ENCODE results near the gene RALGDS.
"Not testable (repeated sequence)": the region's sequence is repeated elsewhere in the genome, so short reads cannot be mapped to it uniquely, and the experiment has no call there.

Gene RALGDS

GRCh38 chr9:133103987-133104505 is 17.0 kb downstream of the RALGDS start:
- DNase-seq, result no peak

- DNase-seq, result peak; percentile 50
These were observed 17.7 kb downstream of the RALGDS start for GRCh38 chr9:133103183-133103986.

GRCh38 chr9:133102190-133103021 is 18.6 kb downstream of the RALGDS start:
- no peak for DNase-seq

DNA sequence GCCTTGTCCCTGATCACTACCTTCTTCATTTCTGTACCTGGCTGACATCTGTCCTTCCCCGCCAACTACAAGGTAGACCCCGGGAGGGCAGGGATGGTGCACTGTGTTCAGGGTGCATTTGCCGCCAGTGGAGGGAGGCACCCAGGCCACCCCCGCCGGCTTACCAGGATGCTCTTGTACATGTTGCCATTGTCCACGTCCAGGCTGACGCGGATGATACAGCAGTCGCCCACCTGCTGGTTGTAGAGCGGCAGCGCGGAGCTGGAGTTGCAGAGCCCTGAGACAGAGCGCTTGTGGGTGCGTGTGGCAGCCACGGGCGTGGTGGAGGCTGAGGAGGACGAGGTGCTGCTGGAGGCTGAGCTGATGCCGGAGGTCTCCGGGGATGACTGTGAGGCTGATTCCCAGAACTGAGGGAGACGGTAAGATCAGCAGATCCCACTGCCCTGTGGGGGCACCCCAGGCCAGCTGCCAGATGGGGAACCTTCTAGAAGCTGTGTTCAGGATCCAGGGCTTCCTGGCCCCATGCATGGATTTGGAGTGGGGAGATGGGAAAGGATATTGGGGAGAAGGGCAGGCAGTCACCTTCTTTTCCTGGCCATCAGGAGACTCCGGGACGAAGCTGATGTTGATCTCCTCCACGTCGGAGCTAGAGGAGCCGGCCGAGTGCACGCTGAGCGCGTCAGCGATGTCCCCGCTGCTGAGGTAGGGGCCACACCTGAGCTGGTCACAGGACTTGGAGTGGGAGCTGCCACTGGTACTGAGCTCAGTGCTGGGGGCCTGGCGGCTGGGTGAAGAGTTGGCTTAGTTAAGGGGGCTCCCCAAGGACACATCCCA is 19.5 kb downstream of the RALGDS start:
- DNase-seq, result no peak

DNA sequence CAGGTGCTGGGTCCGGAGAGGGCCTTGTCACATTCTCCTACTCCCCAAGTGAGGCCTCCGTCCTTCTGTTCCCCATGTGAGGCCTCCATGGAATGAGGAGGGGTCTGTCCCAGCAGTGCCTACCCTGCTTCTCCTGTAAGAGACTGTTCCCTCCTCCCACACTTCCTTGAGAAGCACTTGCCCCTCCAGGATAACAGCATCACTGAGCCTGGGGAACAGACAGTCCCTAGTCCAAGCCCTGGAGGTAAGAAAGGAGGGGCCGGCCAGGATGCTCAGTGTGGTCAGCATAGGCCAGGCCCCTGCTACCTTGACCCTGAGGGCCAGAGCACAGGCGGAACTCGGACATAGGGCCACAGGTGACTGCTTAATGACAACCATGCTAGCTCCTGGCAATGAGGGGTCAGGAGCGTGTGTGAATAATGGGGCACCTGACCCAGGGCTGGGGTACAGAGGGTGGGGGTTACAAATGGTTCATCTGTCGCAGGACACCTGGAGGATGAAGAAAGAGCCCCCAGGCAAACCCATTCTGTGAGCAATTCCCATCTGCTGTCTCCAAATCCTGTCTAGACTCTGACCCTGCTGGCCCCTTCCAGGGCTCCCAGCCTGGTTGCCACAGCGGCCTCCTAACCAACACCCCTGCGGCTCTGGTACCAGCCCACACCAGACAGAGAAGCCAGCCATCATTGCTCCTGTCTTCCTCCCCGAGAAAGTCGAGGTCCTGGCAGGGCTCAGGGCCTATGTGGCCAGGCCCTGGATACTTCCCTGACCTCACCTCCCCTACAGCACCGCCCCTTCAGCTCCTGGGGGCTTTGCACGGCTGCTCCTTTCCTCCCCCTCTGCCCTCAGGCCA is 20.3 kb downstream of the RALGDS start:
- DNase-seq, result no peak

DNA sequence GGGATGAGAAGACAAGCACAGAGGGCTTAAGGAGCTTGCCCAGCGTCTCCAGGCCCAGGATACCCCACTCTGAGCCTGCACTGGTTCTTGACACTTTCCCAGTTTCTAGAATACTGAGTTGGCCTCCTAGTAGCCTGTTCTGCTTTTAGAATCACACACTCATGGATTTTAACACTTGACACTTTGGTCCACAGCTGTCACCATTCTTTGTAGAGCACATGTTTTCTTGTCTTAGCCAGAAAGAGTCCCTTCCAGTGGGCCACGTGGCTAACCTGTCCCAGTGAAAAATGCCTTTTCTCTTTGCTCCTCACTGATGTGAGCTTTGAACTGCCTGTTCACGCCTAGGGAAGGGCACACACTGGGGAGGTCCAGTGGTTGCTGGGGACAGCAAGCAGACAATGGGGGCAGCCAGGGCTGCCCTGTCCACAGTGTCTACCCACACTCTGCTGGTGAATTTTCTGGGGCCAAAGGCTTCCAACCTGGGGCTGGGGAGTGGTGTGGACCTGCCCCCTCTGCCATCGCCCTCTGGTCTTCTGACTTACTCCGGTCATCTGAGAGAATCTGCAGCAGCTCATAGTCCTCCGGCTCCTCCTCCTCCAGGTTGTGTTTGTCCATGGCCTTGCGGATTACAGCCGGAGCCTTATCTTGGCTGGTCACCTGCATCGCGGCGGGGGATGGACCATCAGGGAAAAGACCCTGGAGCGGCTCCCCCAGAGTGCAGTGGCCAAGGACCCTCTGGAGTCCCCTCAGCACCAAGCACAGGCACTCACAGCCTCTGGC is 21.1 kb downstream of the RALGDS start:
- no peak for DNase-seq

DNA sequence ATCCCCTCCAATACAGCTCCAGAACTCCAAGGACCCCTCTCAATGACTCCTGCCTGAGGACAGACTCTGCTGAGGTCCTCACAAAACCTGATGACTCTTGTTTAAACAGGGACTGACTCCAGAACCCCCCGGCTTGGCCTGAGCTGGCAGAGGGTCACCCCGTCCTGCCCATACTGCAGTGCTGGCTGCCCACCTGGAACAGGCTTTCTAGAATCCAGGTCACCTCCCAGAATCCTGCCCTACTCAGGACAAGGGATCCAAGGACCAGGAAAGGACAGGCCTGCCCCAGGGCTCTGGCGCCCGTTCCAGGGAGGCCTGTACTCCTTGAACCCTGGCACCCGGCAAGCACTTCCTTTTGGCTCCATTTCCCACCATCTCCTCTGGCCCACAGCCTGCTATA is 22.2 kb downstream of the RALGDS start:
- DNase-seq, result no peak

GRCh38 chr9:133098104-133098754 is 22.8 kb downstream of the RALGDS start:
- DNase-seq, result no peak

DNA sequence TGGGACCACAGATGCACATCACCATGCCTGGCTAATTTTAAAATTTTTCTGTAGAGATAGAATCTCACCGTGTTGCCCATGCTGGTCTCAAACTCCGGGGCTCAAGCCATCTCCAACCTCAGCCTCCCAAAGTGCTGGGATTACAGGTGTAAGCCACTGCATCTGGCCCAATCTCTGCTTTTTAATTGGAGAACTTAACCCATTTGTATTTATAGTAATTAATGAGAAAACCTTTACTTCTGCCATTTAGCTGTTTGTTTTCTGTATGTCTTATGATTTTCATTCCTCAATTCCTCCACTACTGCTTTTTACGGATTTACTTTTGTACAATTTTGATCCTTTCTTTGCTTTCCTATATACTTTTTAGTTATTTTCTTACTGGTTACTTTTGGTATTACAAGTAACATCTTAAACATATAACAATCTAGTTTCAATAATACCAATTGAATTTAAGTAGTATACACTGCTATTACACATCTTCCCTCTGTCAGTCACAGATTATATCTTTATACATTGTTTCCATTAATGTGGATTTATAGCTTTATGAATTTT is 26.1 kb downstream of the RALGDS start:
- no peak for DNase-seq

- not testable (repeated sequence) for DNase-seq
These were observed 26.7 kb downstream of the RALGDS start for GRCh38 chr9:133094351-133094750.

DNA sequence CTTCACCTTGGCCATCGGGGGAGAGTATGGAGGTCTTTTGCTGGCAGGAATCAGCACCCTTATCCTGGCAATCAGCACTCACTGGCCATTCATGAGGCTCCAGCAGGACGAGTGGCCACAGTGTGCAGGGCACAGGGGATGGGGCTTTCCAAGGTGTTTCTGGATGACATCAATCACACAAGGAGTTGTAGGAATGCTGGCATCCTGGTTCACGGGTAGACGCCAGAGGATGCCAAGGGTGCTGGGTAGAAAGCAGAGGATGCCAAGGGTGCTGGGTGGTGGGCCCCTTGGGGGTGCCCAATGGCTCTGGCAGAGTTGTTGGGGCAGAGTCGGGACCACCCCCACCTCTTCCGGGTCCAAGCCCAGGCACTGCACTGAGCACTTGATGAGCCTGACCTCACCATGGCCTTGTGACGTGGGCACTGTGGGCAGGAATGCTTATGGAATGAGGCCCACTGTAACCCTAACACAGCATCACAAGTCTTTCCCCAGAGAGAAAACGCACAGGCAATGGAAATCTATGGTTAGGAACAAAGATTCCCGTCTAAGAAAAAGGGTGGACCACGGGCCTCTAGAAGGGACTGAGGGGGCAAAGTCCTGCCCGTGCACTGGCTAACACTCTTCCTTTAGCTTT is 30.2 kb downstream of the RALGDS start:
- DNase-seq, result no peak

DNA sequence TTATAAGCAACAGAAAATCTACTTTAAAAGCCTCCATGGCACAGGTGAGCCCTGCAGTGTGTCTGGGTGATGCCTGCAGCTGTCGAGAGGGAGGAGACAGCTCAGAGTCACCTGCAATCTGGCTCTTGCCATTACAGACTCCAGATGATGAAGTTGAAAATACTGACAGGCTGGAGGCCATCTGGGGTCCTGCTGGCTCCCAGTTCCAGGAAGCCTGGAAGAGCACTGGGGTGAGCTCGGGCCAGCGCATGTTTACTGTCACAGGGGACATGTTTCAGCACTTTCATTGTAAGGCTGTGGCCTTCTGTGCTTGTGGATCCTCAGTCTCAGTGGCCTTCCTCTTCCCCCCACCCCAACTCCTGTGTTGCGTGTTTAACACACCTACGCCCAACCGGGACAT is 30.9 kb downstream of the RALGDS start:
- no peak for DNase-seq

GRCh38 chr9:133089271-133089671 is 31.8 kb downstream of the RALGDS start:
- DNase-seq, result no peak

- no peak for DNase-seq
These were observed 32.3 kb downstream of the RALGDS start for GRCh38 chr9:133088756-133089155.

DNA sequence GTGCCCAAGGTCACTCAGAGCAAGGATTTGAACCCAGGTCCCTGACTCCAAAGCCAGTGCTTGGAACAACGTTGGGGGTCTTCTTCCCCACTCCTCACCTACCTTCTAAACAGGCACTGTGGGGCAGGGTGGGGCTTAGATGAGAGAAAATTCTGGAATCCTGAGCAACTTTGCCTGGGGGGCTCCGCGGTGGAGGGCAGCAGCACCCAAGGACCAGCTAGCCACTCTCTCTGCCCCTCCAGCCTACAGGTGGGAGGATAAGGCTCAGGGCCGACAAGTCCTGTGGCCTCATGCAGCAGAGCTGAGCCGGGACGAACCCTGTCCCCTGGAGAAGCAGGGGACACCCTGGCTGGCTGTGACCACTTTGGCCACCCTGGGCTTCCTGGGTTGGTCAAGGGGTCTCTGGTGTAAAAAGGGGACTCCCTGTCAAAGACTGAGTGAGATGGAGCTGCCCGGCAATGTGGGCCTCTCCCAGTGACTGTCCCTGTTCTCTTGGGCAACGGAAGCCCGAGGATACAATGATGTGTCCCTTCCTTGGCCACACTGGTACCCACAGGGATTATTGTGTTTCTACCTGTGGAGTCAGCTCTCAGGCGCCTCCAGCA is 32.8 kb downstream of the RALGDS start:
- no peak for DNase-seq

- DNase-seq, result no peak
These were observed 33.5 kb downstream of the RALGDS start for GRCh38 chr9:133087429-133088145.

- DNase-seq, result no peak
These were observed 34.1 kb downstream of the RALGDS start for GRCh38 chr9:133086894-133087293.

DNA sequence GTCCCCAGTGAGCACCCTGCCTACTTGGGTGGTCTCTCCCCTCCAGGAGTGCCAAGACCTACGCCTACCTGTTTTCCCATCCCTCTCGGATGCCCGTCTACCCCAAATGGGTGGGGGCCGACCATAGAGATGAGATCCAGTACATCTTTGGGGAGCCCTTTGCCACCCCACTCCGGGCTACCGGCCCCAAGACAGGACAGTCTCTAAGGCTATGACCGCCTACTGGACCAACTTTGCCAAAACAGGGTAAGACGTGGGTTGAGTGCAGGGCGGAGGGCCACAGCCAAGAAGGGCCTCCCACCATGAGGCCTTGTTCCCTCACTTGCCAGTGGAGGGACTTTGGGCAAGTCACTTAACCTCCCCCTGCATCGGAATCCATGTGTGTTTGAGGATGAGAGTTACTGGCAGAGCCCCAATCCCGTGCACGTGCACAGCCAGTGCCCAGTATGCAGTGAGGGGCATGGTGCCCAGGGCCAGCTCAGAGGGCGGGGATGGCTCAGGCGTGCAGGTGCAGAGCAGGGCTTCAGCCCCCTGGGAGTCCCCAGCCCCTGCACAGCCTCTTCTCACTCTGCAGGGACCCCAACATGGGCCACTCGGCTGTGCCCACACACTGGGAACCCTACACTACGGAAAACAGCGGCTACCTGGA is 34.7 kb downstream of the RALGDS start:
- not testable (repeated sequence) for DNase-seq
